ENCODE data around the gene SPRY2. TPM values are rescaled to one million over a fixed set of nuclear protein-coding genes. Genes with fewer than 3 reads are reported as not detected.

SPRY2 gene
- total RNA-seq, result under 1 TPM; 0.32 to 0.34 TPM

GRCh38 chr13:80341101-80341755 is at the start of gene SPRY2:
Gene SPRY2 (minus strand): TSS chr13:80341126. CDS start chr13:80337705, 3,421 bp downstream.
- CTCF ChIA-PET, result interaction anchor here (0.7 to 3.9 kb wide), 9 partner anchors 9 to 676 kb away, joined by 3 to 14 read pairs (median 3); no protein-coding TSS in a partner anchor
- Mint-ChIP-seq H3K9me3 (ENCODE audit: low read depth) (no peaks in the 10 kb centered on the region), H3K4me3 (peak within 1 kb of the TSS; percentile 37), H3K36me3 (ENCODE audit: low read depth) (no peaks in the 10 kb centered on the region), H3K27ac (no peak within 1 kb of the TSS), H3K27me3 (peaks cover 32% of the 10 kb centered on the region), H3K4me1 (peaks cover 9% of the 10 kb centered on the region)
- DNase-seq (peak; percentile 72), ATAC-seq (peak; percentile 73)
- intact Hi-C loops (cut with DNase I, micrococcal nuclease), result loop anchor here in 1 of 2 experiments (5.0 to 10.0 kb wide), 3 partner anchors 294 to 1744 kb away; no protein-coding TSS in a partner anchor
- POLR2A ChIA-PET, result no interaction called here

GRCh38 chr13:80390338-80390737 is 49.4 kb upstream of the SPRY2 start:
- Mint-ChIP-seq H3K4me1 (peaks cover 3% of the 10 kb centered on the region), H3K27me3 (no peaks in the 10 kb centered on the region), H3K9me3 (ENCODE audit: low read depth) (peaks cover 13% of the 10 kb centered on the region), H3K27ac (no peak overlapping the region), H3K36me3 (ENCODE audit: low read depth) (no peaks in the 10 kb centered on the region), H3K4me3 (no peak overlapping the region)
- ChIA-PET CTCF (no interaction called here), POLR2A (no interaction called here)
- ATAC-seq, result no peak
- no peak for DNase-seq
- intact Hi-C loops (cut with DNase I, micrococcal nuclease), result no loop called here

- POLR2A ChIA-PET, result no interaction called here
- Mint-ChIP-seq H3K4me1 (peaks cover 3% of the 10 kb centered on the region), H3K27me3 (no peaks in the 10 kb centered on the region), H3K9me3 (ENCODE audit: low read depth) (peaks cover 13% of the 10 kb centered on the region), H3K27ac (no peak overlapping the region), H3K4me3 (no peak overlapping the region), H3K36me3 (ENCODE audit: low read depth) (no peaks in the 10 kb centered on the region)
- CTCF ChIA-PET, result no interaction called here
- DNase-seq (no peak), ATAC-seq (no peak)
- intact Hi-C loops (cut with DNase I, micrococcal nuclease), result no loop called here
Measured at GRCh38 chr13:80389073-80390038, 48.4 kb upstream of the SPRY2 start.

GRCh38 chr13:80388506-80388905 is 47.6 kb upstream of the SPRY2 start:
- POLR2A ChIA-PET, result no interaction called here
- H3K27ac Mint-ChIP-seq, result no peak overlapping the region
- no peaks in the 10 kb centered on the region for H3K27me3 Mint-ChIP-seq
- ATAC-seq, result no peak
- intact Hi-C loops (cut with DNase I, micrococcal nuclease), result no loop called here
- H3K4me3 Mint-ChIP-seq, result no peak overlapping the region
- H3K36me3 Mint-ChIP-seq (ENCODE audit: low read depth), result no peaks in the 10 kb centered on the region
- peaks cover 6% of the 10 kb centered on the region for H3K9me3 Mint-ChIP-seq (ENCODE audit: low read depth)
- H3K4me1 Mint-ChIP-seq, result peaks cover 3% of the 10 kb centered on the region
- DNase-seq, result no peak
- CTCF ChIA-PET, result interaction anchor here (0.6 kb wide), 1 partner anchor 406 kb away, joined by 3 read pairs; no protein-coding TSS in a partner anchor

- no peaks in the 10 kb centered on the region for H3K36me3 Mint-ChIP-seq (ENCODE audit: low read depth)
- POLR2A ChIA-PET, result no interaction called here
- intact Hi-C loops (cut with DNase I, micrococcal nuclease), result no loop called here
- peaks cover 3% of the 10 kb centered on the region for H3K4me1 Mint-ChIP-seq
- CTCF ChIA-PET, result interaction anchor here (0.6 kb wide), 1 partner anchor 1455 kb away, joined by 3 read pairs; no protein-coding TSS in a partner anchor
- H3K9me3 Mint-ChIP-seq (ENCODE audit: low read depth), result peaks cover 4% of the 10 kb centered on the region
- ATAC-seq, result no peak
- no peaks in the 10 kb centered on the region for H3K27me3 Mint-ChIP-seq
- H3K27ac Mint-ChIP-seq, result no peak overlapping the region
- no peak overlapping the region for H3K4me3 Mint-ChIP-seq
- DNase-seq, result no peak
Measured at GRCh38 chr13:80386592-80386991, 45.7 kb upstream of the SPRY2 start.

- Mint-ChIP-seq H3K4me3 (no peak overlapping the region), H3K27ac (no peak overlapping the region), H3K27me3 (no peaks in the 10 kb centered on the region), H3K9me3 (ENCODE audit: low read depth) (peaks cover 4% of the 10 kb centered on the region), H3K36me3 (ENCODE audit: low read depth) (no peaks in the 10 kb centered on the region), H3K4me1 (peaks cover 3% of the 10 kb centered on the region)
- intact Hi-C loops (cut with DNase I, micrococcal nuclease), result no loop called here
- DNase-seq (no peak), ATAC-seq (no peak)
- POLR2A ChIA-PET, result no interaction called here
- CTCF ChIA-PET, result no interaction called here
Measured at GRCh38 chr13:80386002-80386401, 45.1 kb upstream of the SPRY2 start.

- Mint-ChIP-seq H3K4me1 (peaks cover 3% of the 10 kb centered on the region), H3K27ac (no peak overlapping the region), H3K9me3 (ENCODE audit: low read depth) (no peaks in the 10 kb centered on the region), H3K4me3 (no peak overlapping the region), H3K27me3 (peaks cover 2% of the 10 kb centered on the region), H3K36me3 (ENCODE audit: low read depth) (no peaks in the 10 kb centered on the region)
- ATAC-seq (no peak), DNase-seq (no peak)
- ChIA-PET POLR2A (no interaction called here), CTCF (no interaction called here)
- intact Hi-C loops (cut with DNase I, micrococcal nuclease), result no loop called here
Measured at GRCh38 chr13:80382576-80382975, 41.6 kb upstream of the SPRY2 start.

- Mint-ChIP-seq H3K4me1 (no peaks in the 10 kb centered on the region), H3K9me3 (ENCODE audit: low read depth) (no peaks in the 10 kb centered on the region), H3K27me3 (peaks cover 2% of the 10 kb centered on the region), H3K36me3 (ENCODE audit: low read depth) (no peaks in the 10 kb centered on the region), H3K4me3 (no peak overlapping the region), H3K27ac (no peak overlapping the region)
- POLR2A ChIA-PET, result no interaction called here
- DNase-seq, result no peak
- intact Hi-C loops (cut with DNase I, micrococcal nuclease), result no loop called here
- CTCF ChIA-PET, result interaction anchor here (0.6 kb wide), 1 partner anchor 321 kb away, joined by 3 read pairs; no protein-coding TSS in a partner anchor
- ATAC-seq, result no peak
Measured at GRCh38 chr13:80379245-80379644, 38.3 kb upstream of the SPRY2 start.

GRCh38 chr13:80376554-80376953 is 35.6 kb upstream of the SPRY2 start:
- CTCF ChIA-PET, result interaction anchor here (0.7 kb wide), 1 partner anchor 201 kb away, joined by 5 read pairs; no protein-coding TSS in a partner anchor
- no peak overlapping the region for H3K27ac Mint-ChIP-seq
- no peaks in the 10 kb centered on the region for H3K9me3 Mint-ChIP-seq (ENCODE audit: low read depth)
- H3K36me3 Mint-ChIP-seq (ENCODE audit: low read depth), result no peaks in the 10 kb centered on the region
- peaks cover 2% of the 10 kb centered on the region for H3K27me3 Mint-ChIP-seq
- intact Hi-C loops (cut with DNase I, micrococcal nuclease), result no loop called here
- no peaks in the 10 kb centered on the region for H3K4me1 Mint-ChIP-seq
- H3K4me3 Mint-ChIP-seq, result no peak overlapping the region
- no peak for DNase-seq
- POLR2A ChIA-PET, result interaction anchor here (0.6 kb wide), 1 partner anchor 57 kb away, joined by 3 read pairs; no protein-coding TSS in a partner anchor
- no peak for ATAC-seq

GRCh38 chr13:80374901-80375300 is 34.0 kb upstream of the SPRY2 start:
- Mint-ChIP-seq H3K9me3 (ENCODE audit: low read depth) (no peaks in the 10 kb centered on the region), H3K36me3 (ENCODE audit: low read depth) (no peaks in the 10 kb centered on the region), H3K4me1 (no peaks in the 10 kb centered on the region), H3K4me3 (no peak overlapping the region), H3K27me3 (no peaks in the 10 kb centered on the region), H3K27ac (no peak overlapping the region)
- ChIA-PET POLR2A (no interaction called here), CTCF (no interaction called here)
- intact Hi-C loops (cut with DNase I, micrococcal nuclease), result no loop called here
- DNase-seq (no peak), ATAC-seq (no peak)

GRCh38 chr13:80374444-80374843 is 33.5 kb upstream of the SPRY2 start:
- POLR2A ChIA-PET, result no interaction called here
- Mint-ChIP-seq H3K9me3 (ENCODE audit: low read depth) (no peaks in the 10 kb centered on the region), H3K27ac (no peak overlapping the region), H3K4me3 (no peak overlapping the region), H3K4me1 (no peaks in the 10 kb centered on the region), H3K27me3 (no peaks in the 10 kb centered on the region), H3K36me3 (ENCODE audit: low read depth) (no peaks in the 10 kb centered on the region)
- no peak for ATAC-seq
- no peak for DNase-seq
- intact Hi-C loops (cut with DNase I, micrococcal nuclease), result no loop called here
- CTCF ChIA-PET, result no interaction called here

All from activated CD4-positive, alpha-beta T cell treated with anti-CD3 and anti-CD28 coated beads for 36 hours (primary cell).